IMR-90 (cell line): ENCODE results near the gene DLGAP4. TPM values are rescaled to one million over a fixed set of nuclear protein-coding genes. Genes with fewer than 3 reads are reported as not detected.

Source experiments
- ATAC-seq: fragments of 200-7000 bp; cut with Tn5 transposase; 2 replicates; pipeline ENCODE4 v1.9.1; 2020; ENCODE audit warnings: low read depth, mild to moderate bottlenecking, moderate library complexity
- BruUV-seq: library from RNA; stranded (reverse); fragments of 400-500 nt; replicated peaks from 2 replicates; lab custom pipeline; 2021; lab: Mats Ljungman, UMichigan
- CTCF ChIA-PET: fragments of 300-600 bp; formaldehyde crosslinking; extraction: SDS; loops from one replicate; lab custom pipeline; 2021; ENCODE audit warnings: antibody characterized with exemption; lab: Yijun Ruan, JAX
- POLR2A ChIA-PET: fragments of 300-600 bp; sonication (Branson Sonifier 250); formaldehyde crosslinking; loops from one replicate; lab custom pipeline; 2022; ENCODE audit warnings: antibody characterized with exemption; ENCODE audit not compliant: unreplicated experiment; lab: Charles Lee
- DNase-seq: peaks from one replicate; pipeline ENCODE4 v3.0.0; 2013
- H2AFZ ChIP-seq: replicated peaks from 2 replicates; pipeline ENCODE3; 2013; ENCODE audit warnings: low read length, mild to moderate bottlenecking; ENCODE audit not compliant: poor library complexity
- H2AK5ac ChIP-seq: 2 replicates; pipeline ENCODE4 v1.6.1; 2013; ENCODE audit warnings: low read depth, low read length, inconsistent platforms
- H2AK9ac ChIP-seq: replicated peaks from 2 replicates; pipeline ENCODE3; 2013; ENCODE audit warnings: mild to moderate bottlenecking, low read depth, low read length, moderate library complexity; ENCODE audit not compliant: poor library complexity
- H2BK120ac ChIP-seq: 2 replicates; pipeline ENCODE4 v1.6.1; 2013; ENCODE audit warnings: low read depth, low read length, inconsistent platforms
- H2BK15ac ChIP-seq: 3 replicates; pipeline ENCODE4 v1.6.1; 2013; ENCODE audit warnings: low read depth, low read length, inconsistent platforms
- H2BK20ac ChIP-seq: 2 replicates; pipeline ENCODE4 v1.6.1; 2013; ENCODE audit warnings: low read depth, mild to moderate bottlenecking, inconsistent platforms, low read length, moderate library complexity
- H2BK5ac ChIP-seq: 2 replicates; pipeline ENCODE4 v1.6.1; 2013; ENCODE audit warnings: mild to moderate bottlenecking, low read depth, low read length, inconsistent platforms; ENCODE audit not compliant: poor library complexity, severe bottlenecking
- H3K14ac ChIP-seq: replicated peaks from 2 replicates; pipeline ENCODE4 v1.6.1; 2013; ENCODE audit warnings: low read depth, low read length, inconsistent platforms
- H3K18ac ChIP-seq: 2 replicates; pipeline ENCODE4 v1.6.1; 2013; ENCODE audit warnings: low read depth, low read length, control low read depth
- H3K23ac ChIP-seq: 2 replicates; pipeline ENCODE4 v1.6.1; 2013; ENCODE audit warnings: low read depth, low read length, inconsistent platforms
- H3K27ac ChIP-seq: 2 replicates; pipeline ENCODE4 v1.5.1; 2013; ENCODE audit warnings: mild to moderate bottlenecking, control low read depth, low read length; ENCODE audit not compliant: insufficient read depth
- H3K27me3 ChIP-seq: 2 replicates; pipeline ENCODE4 v1.6.1; 2013; ENCODE audit warnings: low read length; ENCODE audit not compliant: control insufficient read depth, insufficient read depth
- H3K36me3 ChIP-seq: 2 replicates; pipeline ENCODE4 v1.6.1; 2013; ENCODE audit warnings: low read length, mixed read lengths; ENCODE audit not compliant: control insufficient read depth, insufficient read depth
- H3K4ac ChIP-seq: 2 replicates; pipeline ENCODE4 v1.6.1; 2013; ENCODE audit warnings: low read depth, low read length, inconsistent platforms
- H3K4me1 ChIP-seq: 2 replicates; pipeline ENCODE4 v1.6.1; 2013; ENCODE audit warnings: low read length, mixed read lengths; ENCODE audit not compliant: control insufficient read depth, insufficient read depth
- H3K4me2 ChIP-seq: 2 replicates; pipeline ENCODE4 v1.6.1; 2013; ENCODE audit warnings: low read depth, mild to moderate bottlenecking, control low read depth, low read length, moderate library complexity
- H3K4me3 ChIP-seq: 2 replicates; pipeline ENCODE4 v1.5.1; 2013; ENCODE audit warnings: low read depth, mild to moderate bottlenecking, control low read depth, low read length, moderate library complexity; ENCODE audit not compliant: insufficient read depth
- H3K56ac ChIP-seq: 2 replicates; pipeline ENCODE4 v1.6.1; 2013; ENCODE audit warnings: low read length, inconsistent platforms; ENCODE audit not compliant: insufficient read depth; ENCODE audit errors: extremely low read depth
- H3K79me1 ChIP-seq, 2 experiments: 2 replicates each; pipeline ENCODE4 v1.6.1; 2013; ENCODE audit warnings: low read length in 2 of 2, inconsistent platforms in 1 of 2, low read depth in 1 of 2
- H3K9ac ChIP-seq: 2 replicates; pipeline ENCODE4 v1.6.1; 2013; ENCODE audit warnings: low read depth, low read length, control low read depth
- H3K9me1 ChIP-seq: 2 replicates; pipeline ENCODE4 v1.6.1; 2013; ENCODE audit warnings: low read length, inconsistent platforms; ENCODE audit not compliant: insufficient read depth
- H3K9me3 ChIP-seq: 2 replicates; pipeline ENCODE4 v1.6.1; 2013; ENCODE audit warnings: low read length; ENCODE audit not compliant: control insufficient read depth, insufficient read depth
- H4K20me1 ChIP-seq: 2 replicates; pipeline ENCODE4 v1.6.1; 2013; ENCODE audit warnings: low read length, inconsistent platforms; ENCODE audit not compliant: insufficient read depth
- H4K5ac ChIP-seq: 2 replicates; pipeline ENCODE4 v1.6.1; 2013; ENCODE audit warnings: mild to moderate bottlenecking, low read depth, low read length, control low read depth
- H4K8ac ChIP-seq, 2 experiments: 2 replicates each; pipeline ENCODE4 v1.6.1; 2013; ENCODE audit warnings: low read depth in 2 of 2, low read length in 2 of 2, control low read depth in 1 of 2, inconsistent platforms in 1 of 2
- H4K91ac ChIP-seq: 2 replicates; pipeline ENCODE4 v1.6.1; 2013; ENCODE audit warnings: low read depth, low read length, inconsistent platforms; ENCODE audit not compliant: insufficient read depth
- BHLHE40 ChIP-seq: fragments of 150-350 bp; IDR thresholded peaks from 2 replicates; pipeline ENCODE4 v1.6.1; 2016; ENCODE audit warnings: mild to moderate bottlenecking, low read depth, low read length
- CEBPB ChIP-seq: IDR thresholded peaks from 2 replicates; pipeline ENCODE4 v1.6.1; 2012; ENCODE audit warnings: low read depth, low read length, improper control_type of control experiment
- CHD1 ChIP-seq: IDR thresholded peaks from 2 replicates; pipeline ENCODE4 v1.6.1; 2012; ENCODE audit warnings: low read depth, low read length, improper control_type of control experiment
- CTCF ChIP-seq: conservative IDR thresholded peaks from 2 replicates; pipeline ENCODE4 v1.5.1; 2012; ENCODE audit warnings: mild to moderate bottlenecking, low read depth, low read length, improper control_type of control experiment
- ELK1 ChIP-seq: fragments of 150-350 bp; IDR thresholded peaks from 2 replicates; pipeline ENCODE4 v1.6.1; 2016; ENCODE audit warnings: low read depth, mild to moderate bottlenecking, low read length, moderate library complexity, borderline replicate concordance
- FOS ChIP-seq: fragments of 150-350 bp; IDR thresholded peaks from 2 replicates; pipeline ENCODE4 v1.6.1; 2016; ENCODE audit warnings: low read depth, low read length
- MAFK ChIP-seq: IDR thresholded peaks from 2 replicates; pipeline ENCODE4 v1.6.1; 2012; ENCODE audit warnings: low read depth, low read length, improper control_type of control experiment
- MAZ ChIP-seq: IDR thresholded peaks from 2 replicates; pipeline ENCODE4 v1.6.1; 2012; ENCODE audit warnings: low read depth, mild to moderate bottlenecking, low read length, improper control_type of control experiment, moderate library complexity, borderline replicate concordance
- MXI1 ChIP-seq: IDR thresholded peaks from 2 replicates; pipeline ENCODE4 v1.6.1; 2012; ENCODE audit warnings: low read depth, mild to moderate bottlenecking, low read length, moderate library complexity, borderline replicate concordance
- NFE2L2 ChIP-seq: fragments of 150-350 bp; IDR thresholded peaks from 2 replicates; pipeline ENCODE4 v1.6.1; 2016; ENCODE audit warnings: low read depth, mild to moderate bottlenecking, low read length
- POLR2A ChIP-seq: IDR thresholded peaks from 2 replicates; pipeline ENCODE4 v1.6.1; 2012; ENCODE audit warnings: mild to moderate bottlenecking, low read depth, low read length
- RAD21 ChIP-seq: IDR thresholded peaks from 2 replicates; pipeline ENCODE4 v1.6.1; 2012; ENCODE audit warnings: low read length, improper control_type of control experiment
- RCOR1 ChIP-seq: IDR thresholded peaks from 2 replicates; pipeline ENCODE4 v1.6.1; 2012; ENCODE audit warnings: mild to moderate bottlenecking, low read length, improper control_type of control experiment; ENCODE audit not compliant: insufficient replicate concordance
- RFX5 ChIP-seq: IDR thresholded peaks from 2 replicates; pipeline ENCODE4 v1.8.0; 2012; ENCODE audit warnings: low read depth, mild to moderate bottlenecking, low read length, moderate library complexity
- SMC3 ChIP-seq: fragments of 150-350 bp; IDR thresholded peaks from 2 replicates; pipeline ENCODE4 v1.6.1; 2016; ENCODE audit warnings: low read depth, mild to moderate bottlenecking, antibody characterized with exemption, low read length, moderate library complexity
- USF2 ChIP-seq: fragments of 150-350 bp; IDR thresholded peaks from 2 replicates; pipeline ENCODE4 v1.6.1; 2017; ENCODE audit warnings: mild to moderate bottlenecking, antibody characterized with exemption, low read length, low read depth
- WGBS, 2 experiments: methylation state at CpG; one replicate each; pipeline versions ENCODE4 v1.1.5 to v1.1.7; 2013; ENCODE audit warnings: missing lambda C conversion rate in 2 of 2; ENCODE audit not compliant: insufficient read length in 1 of 2; ENCODE audit errors: extremely low coverage in 2 of 2; 5-methylcytosine and 5-hydroxymethylcytosine counted together
- dilution Hi-C: fragments of 300-500 bp; cut with HindIII; formaldehyde crosslinking; loops from one replicate; pipeline ENCODE4 v1.14.3; 2018; ENCODE audit warnings: low sequenced_read_pairs; ENCODE audit not compliant: unreplicated experiment
- in situ Hi-C: fragments of 300-500 bp; cut with MboI; formaldehyde crosslinking; loops from 3 replicates; pipeline ENCODE4 v1.14.3; 2019; ENCODE audit warnings: low sequenced_read_pairs, inconsistent platforms, mixed read lengths
- intact Hi-C: fragments of 100-400 bp; cut with micrococcal nuclease; formaldehyde crosslinking; loops from 2 replicates; pipeline ENCODE4 v1.10.0; 2022
- polyA plus RNA-seq, 3 experiments: library from polyadenylated mRNA; depleted of rRNA; stranded (reverse); fragments of >200 nt; gene quantifications; 2 replicates each; pipeline ENCODE4 v1.2.3, GENCODE V29; 2012; ENCODE audit warnings: low replicate concordance in 1 of 3
- total RNA-seq: library from RNA; depleted of rRNA; stranded (reverse); fragments of >200 nt; gene quantifications from 2 replicates; pipeline ENCODE4 v1.2.3, GENCODE V29; 2012

Gene DLGAP4
- total and polyA plus RNA-seq, 2 of the 4 experiments (the other 2 are of a cell fraction): 32.3 to 73.2 TPM

- intact Hi-C loops: no loop called here
- TF ChIP-seq RCOR1 (no peak), POLR2A (no peak), CTCF (no peak), NFE2L2 (no peak), MAFK (no peak), FOS (no peak), CEBPB (no peak), RFX5 (no peak), CHD1 (no peak), MAZ (no peak), SMC3 (no peak), ELK1 (no peak), MXI1 (no peak), BHLHE40 (no peak), USF2 (no peak), RAD21 (no peak)
- Histone ChIP-seq H3K79me1 (no peaks in the 10 kb centered on the region), H2AK9ac (no peak overlapping the region), H2AFZ (no peak overlapping the region), H3K56ac (no peak overlapping the region), H4K5ac (no peak overlapping the region), H2BK15ac (no peak overlapping the region), H2BK120ac (no peak overlapping the region), H3K18ac (no peak overlapping the region), H3K23ac (no peak overlapping the region), H3K4me3 (no peak overlapping the region), H3K27ac (no peak overlapping the region), H2BK20ac (no peak overlapping the region), H3K9me3 (no peaks in the 10 kb centered on the region), H3K9me1 (no peaks in the 10 kb centered on the region), H3K36me3 (no peaks in the 10 kb centered on the region), H3K14ac (no peak overlapping the region), H2AK5ac (no peak overlapping the region), H4K8ac (no peak overlapping the region), H4K20me1 (no peaks in the 10 kb centered on the region), H3K4me2 (no peak overlapping the region), H2BK5ac (peak overlapping the region; percentile 85), H3K27me3 (peaks cover 37% of the 10 kb centered on the region), H3K4ac (no peak overlapping the region), H3K9ac (no peak overlapping the region), H4K91ac (no peak overlapping the region), H3K4me1 (no peaks in the 10 kb centered on the region)
- dilution Hi-C loops: no loop called here
- ATAC-seq (no peak), DNase-seq (no peak)
- POLR2A ChIA-PET: no interaction called here
- CTCF ChIA-PET: no interaction called here
- no TSS peak for BruUV-seq
- 93% methylated on average over 3 of the region's 6 CpGs; no CpG with 5 or more reads in 1 of the 2 experiments for WGBS, 2 experiments
- in situ Hi-C loops: no loop called here
Measured at GRCh38 chr20:36396340-36396739, 90.2 kb downstream of the DLGAP4 start.
